Liver (tissue), 9 donors: ENCODE measurements around the gene TRIM7. TPM values are rescaled to one million over a fixed set of nuclear protein-coding genes. Genes with fewer than 3 reads are reported as not detected.

ENCODE experiments used
- DNase-seq: peaks from one replicate; pipeline ENCODE4 v3.0.0-alpha.2; 2017; ENCODE audit warnings: low spot score
- H3K27ac ChIP-seq, 2 donors: one replicate each; pipeline ENCODE4 v1.7.0; 2013; ENCODE audit warnings: inconsistent platforms in 2 of 2, low read length in 2 of 2, control low read depth in 1 of 2, low read depth in 1 of 2, mild to moderate bottlenecking in 1 of 2
- H3K27me3 ChIP-seq, 4 donors: one replicate each; pipeline versions ENCODE4 v1.6.1 to v1.7.0; 2013; ENCODE audit warnings: low read length in 3 of 4, inconsistent platforms in 1 of 4, mild to moderate bottlenecking in 1 of 4, moderate library complexity in 1 of 4; ENCODE audit not compliant: control insufficient read depth in 4 of 4, insufficient read depth in 4 of 4
- H3K36me3 ChIP-seq, 4 donors: one replicate each; pipeline versions ENCODE4 v1.6.1 to v1.7.0; 2013; ENCODE audit warnings: low read length in 3 of 4, mild to moderate bottlenecking in 3 of 4, low read depth in 1 of 4, moderate library complexity in 1 of 4; ENCODE audit not compliant: control insufficient read depth in 4 of 4, insufficient read depth in 3 of 4
- H3K4me1 ChIP-seq, 4 donors: one replicate each; pipeline versions ENCODE4 v1.6.1 to v1.7.0; 2013; ENCODE audit warnings: low read length in 3 of 4, mild to moderate bottlenecking in 3 of 4, moderate library complexity in 1 of 4; ENCODE audit not compliant: control insufficient read depth in 4 of 4, insufficient read depth in 4 of 4
- H3K4me3 ChIP-seq, 3 donors: one replicate each; pipeline versions ENCODE4 v1.6.1 to v1.7.0; 2013; ENCODE audit warnings: low read length in 3 of 3, control low read depth in 1 of 3, low read depth in 1 of 3, mild to moderate bottlenecking in 1 of 3
- H3K9ac ChIP-seq, 2 donors: one replicate each; pipeline ENCODE4 v1.7.0; 2013; ENCODE audit warnings: low read length in 2 of 2, mild to moderate bottlenecking in 2 of 2, moderate library complexity in 2 of 2, control low read depth in 1 of 2, low read depth in 1 of 2
- H3K9me3 ChIP-seq, 4 donors: one replicate each; pipeline versions ENCODE4 v1.6.1 to v1.7.0; 2013; ENCODE audit warnings: low read length in 3 of 4; ENCODE audit not compliant: control insufficient read depth in 4 of 4
- ATF3 ChIP-seq: IDR thresholded peaks from 2 replicates; pipeline ENCODE4 v1.6.1; 2016; ENCODE audit warnings: antibody characterized with exemption
- CTCF ChIP-seq: fragments of 150-350 bp; IDR thresholded peaks from 2 replicates; pipeline ENCODE4 v1.5.1; 2017; ENCODE audit warnings: improper control_type of control experiment, low read depth, low read length; ENCODE audit not compliant: missing input control
- EGR1 ChIP-seq, 2 donors: IDR thresholded peaks; 2 replicates each; pipeline ENCODE4 v1.6.1; 2016 to 2018; ENCODE audit warnings: antibody characterized with exemption in 2 of 2, low read depth in 2 of 2
- FOXA1 ChIP-seq: IDR thresholded peaks from 2 replicates; pipeline ENCODE4 v1.6.1; 2016; ENCODE audit warnings: antibody characterized with exemption
- FOXA2 ChIP-seq: IDR thresholded peaks from 2 replicates; pipeline ENCODE4 v1.6.1; 2016; ENCODE audit warnings: antibody characterized with exemption
- GABPA ChIP-seq, 2 donors: IDR thresholded peaks in 1 of 2; conservative IDR thresholded peaks in 1 of 2; 2 replicates each; pipeline ENCODE4 v1.6.1; 2016; ENCODE audit warnings: antibody characterized with exemption in 2 of 2, mild to moderate bottlenecking in 1 of 2, moderate library complexity in 1 of 2
- HNF4A ChIP-seq, 2 donors: conservative IDR thresholded peaks; 2 replicates each; pipeline ENCODE4 v1.6.1; 2016; ENCODE audit warnings: antibody characterized with exemption in 2 of 2, mild to moderate bottlenecking in 2 of 2
- HNF4G ChIP-seq: IDR thresholded peaks from 2 replicates; pipeline ENCODE4 v1.6.1; 2016; ENCODE audit warnings: antibody characterized with exemption
- JUND ChIP-seq, 2 donors: IDR thresholded peaks; 2 replicates each; pipeline ENCODE4 v1.6.1; 2016; ENCODE audit warnings: antibody characterized with exemption in 2 of 2
- MAX ChIP-seq: IDR thresholded peaks from 2 replicates; pipeline ENCODE4 v1.6.1; 2016; ENCODE audit warnings: antibody characterized with exemption
- NR2F2 ChIP-seq: IDR thresholded peaks from 2 replicates; pipeline ENCODE4 v1.6.1; 2016; ENCODE audit warnings: antibody characterized with exemption
- RAD21 ChIP-seq, 2 donors: IDR thresholded peaks; 2 replicates each; pipeline ENCODE4 v1.6.1; 2016; ENCODE audit warnings: antibody characterized with exemption in 2 of 2, mild to moderate bottlenecking in 2 of 2
- REST ChIP-seq: IDR thresholded peaks from 2 replicates; pipeline ENCODE4 v1.6.1; 2016; ENCODE audit warnings: antibody characterized with exemption, mild to moderate bottlenecking
- RXRA ChIP-seq, 2 donors: IDR thresholded peaks; 2 replicates each; pipeline ENCODE4 v1.6.1; 2017 to 2018; ENCODE audit warnings: antibody characterized with exemption in 2 of 2, mild to moderate bottlenecking in 1 of 2
- SP1 ChIP-seq: IDR thresholded peaks from 2 replicates; pipeline ENCODE4 v1.6.1; 2018; ENCODE audit warnings: antibody characterized with exemption, mild to moderate bottlenecking
- TAF1 ChIP-seq: conservative IDR thresholded peaks from 2 replicates; pipeline ENCODE4 v1.6.1; 2016; ENCODE audit warnings: antibody characterized with exemption, mild to moderate bottlenecking
- YY1 ChIP-seq: IDR thresholded peaks from 2 replicates; pipeline ENCODE4 v1.6.1; 2016; ENCODE audit warnings: antibody characterized with exemption, mild to moderate bottlenecking
- ZBTB33 ChIP-seq: IDR thresholded peaks from 2 replicates; pipeline ENCODE4 v1.6.1; 2016; ENCODE audit warnings: antibody characterized with exemption
- WGBS: extraction: QIAGEN DNeasy Blood & Tissue Kit; methylation state at CpG from one replicate; pipeline ENCODE4 v1.1.7; 2013; 5-methylcytosine and 5-hydroxymethylcytosine counted together
- polyA plus RNA-seq, 2 donors: library from polyadenylated mRNA; stranded (reverse) in 1 of 2; unstranded in 1 of 2; fragments of 200-250 nt in 1 of 2; fragments of >200 nt in 1 of 2; fragmentation: Nextera tagmentation in 1 of 2; extraction: Ambion mirVana in 1 of 2; gene quantifications; one replicate each; pipeline versions ENCODE4 v1.2.1 to v1.2.3, GENCODE V29; 2013 to 2015
- total RNA-seq, 2 donors: library from RNA; depleted of rRNA; stranded (reverse); fragments of >200 nt; gene quantifications; one replicate each; pipeline ENCODE4 v1.2.3, GENCODE V29; 2014
- donor health status: healthy.
- donor health status: healthy.
- donor health status: healthy.
- donor health status: healthy.
- donor health status: healthy.

The TRIM7 gene
- total and polyA plus RNA-seq, 4 donors = 0.10 to 0.50 (median 0.14) TPM; not detected in 1

GRCh38 chr5:181236471-181236870, 31.5 kb upstream of the TRIM7 start:
- H3K27ac ChIP-seq = no peak overlapping the region
- 91% methylated on average over 6 of the region's 6 CpGs for WGBS
- H3K9me3 ChIP-seq = no peaks in the 10 kb centered on the region

More at GRCh38 chr5:181236471-181236870, 31.5 kb upstream of the TRIM7 start:
- TF ChIP-seq TAF1 (no peak), HNF4G (no peak), ATF3 (no peak), FOXA2 (no peak), MAX (no peak), EGR1 (IDR thresholded peaks at IDR 0.05; ENCODE audit: low read depth in 2 of 2) (no peak), RAD21 (IDR thresholded peaks at IDR 0.05) (no peak), CTCF (no peak), SP1 (no peak), NR2F2 (no peak), RXRA (IDR thresholded peaks at IDR 0.05) (no peak), YY1 (no peak), HNF4A (conservative IDR thresholded peaks at IDR 0.05) (no peak), GABPA (IDR thresholded peaks at IDR 0.05 in 1 of 2, conservative IDR thresholded peaks at IDR 0.05 in 1 of 2) (no peak), ZBTB33 (no peak), FOXA1 (no peak), REST (no peak), JUND (IDR thresholded peaks at IDR 0.05) (no peak)
- Histone ChIP-seq H3K4me1 (peaks cover 0 to 2% (median under 1%) of the 10 kb centered on the region in 4 donors), H3K9ac (no peak overlapping the region), H3K36me3 (peaks cover 33 to 88% (median 63%) of the 10 kb centered on the region in 4 donors), H3K4me3 (no peak overlapping the region), H3K27me3 (no peaks in the 10 kb centered on the region)
- no peak for DNase-seq
